ENCODE results near the gene ATP11C. TPM values are rescaled to one million over a fixed set of nuclear protein-coding genes. Genes with fewer than 3 reads are reported as not detected.
A peak's percentile ranks its signal among the peaks of the same experiment; 100 is the strongest.
"Not testable (repeated sequence)": the region's sequence is repeated elsewhere in the genome, so short reads cannot be mapped to it uniquely, and the experiment has no call there.

ATP11C gene
- total RNA-seq, 1 donor = 20.1 TPM

DNA sequence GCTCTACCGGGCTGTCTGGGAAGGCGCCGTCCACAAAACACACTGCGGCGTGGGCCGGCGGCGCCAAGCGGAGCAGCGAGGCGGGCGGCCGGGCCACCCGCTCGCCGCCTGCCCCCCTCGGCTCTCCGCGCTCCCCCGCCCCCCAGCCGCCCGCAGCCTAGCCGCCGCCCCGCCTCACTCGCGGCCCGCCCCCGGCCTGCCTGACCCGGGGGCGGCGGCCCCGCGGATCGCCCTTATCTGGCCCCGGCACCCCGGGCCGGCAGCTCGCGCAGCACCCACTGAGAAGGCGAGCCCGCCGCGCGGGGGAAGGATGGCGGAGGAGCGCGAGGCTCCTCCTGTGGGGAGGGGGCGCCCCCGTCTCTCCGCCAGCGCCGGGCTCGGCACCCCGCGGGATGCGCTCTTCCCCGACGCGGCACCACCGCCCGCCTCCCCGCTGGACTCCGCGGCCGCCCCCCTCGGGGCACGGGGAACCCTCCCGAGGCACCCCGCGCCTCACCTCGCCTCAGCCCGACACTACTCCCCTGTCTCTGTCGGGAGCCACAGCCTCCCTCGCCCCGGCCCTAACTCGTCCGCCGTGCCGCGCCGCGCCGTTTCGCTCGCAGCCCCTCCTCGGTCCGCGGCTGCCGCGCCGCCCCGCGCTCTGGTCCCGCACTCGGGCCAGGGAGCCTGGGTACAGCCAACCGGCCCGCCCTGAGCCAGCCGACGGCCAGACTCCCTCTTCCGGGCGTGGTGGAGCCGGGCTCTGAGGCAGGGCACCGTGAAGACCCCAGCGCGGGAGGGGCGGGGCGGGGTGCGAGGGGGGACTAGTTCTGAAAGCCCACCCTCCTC is 566 bp downstream of the ATP11C start:
- Histone ChIP-seq H3K4me1 (ENCODE audit: insufficient read depth, low read length) (peaks cover 16% of the 10 kb centered on the region), H3K4me3 (ENCODE audit: low read length) (peak overlapping the region; percentile 60), H3K27me3 (ENCODE audit: insufficient read depth, low read length) (no peaks in the 10 kb centered on the region), H3K9me3 (ENCODE audit: low read depth, low read length) (no peaks in the 10 kb centered on the region)

DNA sequence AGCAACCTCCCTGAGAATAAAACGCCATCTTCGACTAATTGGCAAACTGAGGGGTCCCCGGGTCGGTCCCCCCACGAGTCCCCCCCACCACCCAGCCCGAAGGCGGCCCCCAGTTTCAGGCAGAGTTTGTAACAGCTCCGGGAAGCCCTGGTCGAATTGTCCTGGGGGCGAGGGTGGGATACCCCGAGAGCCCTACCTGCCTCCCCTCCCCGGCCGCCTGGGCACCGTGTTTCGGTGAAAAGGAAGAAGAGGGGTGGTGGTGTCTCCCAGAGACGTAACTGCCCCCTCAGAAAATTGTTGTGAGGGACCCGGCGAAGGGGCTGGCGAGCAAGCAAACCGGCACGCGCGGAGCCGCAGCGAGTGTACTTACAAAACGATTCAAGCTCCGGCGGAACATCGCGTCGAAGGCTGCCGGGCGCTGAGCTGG is 1.2 kb downstream of the ATP11C start:
- H3K4me3 ChIP-seq (ENCODE audit: low read length) = peak overlapping the region; percentile 60
- no peaks in the 10 kb centered on the region for H3K27me3 ChIP-seq (ENCODE audit: insufficient read depth, low read length)
- no peaks in the 10 kb centered on the region for H3K9me3 ChIP-seq (ENCODE audit: low read depth, low read length)
- peaks cover 16% of the 10 kb centered on the region for H3K4me1 ChIP-seq (ENCODE audit: insufficient read depth, low read length)

DNA sequence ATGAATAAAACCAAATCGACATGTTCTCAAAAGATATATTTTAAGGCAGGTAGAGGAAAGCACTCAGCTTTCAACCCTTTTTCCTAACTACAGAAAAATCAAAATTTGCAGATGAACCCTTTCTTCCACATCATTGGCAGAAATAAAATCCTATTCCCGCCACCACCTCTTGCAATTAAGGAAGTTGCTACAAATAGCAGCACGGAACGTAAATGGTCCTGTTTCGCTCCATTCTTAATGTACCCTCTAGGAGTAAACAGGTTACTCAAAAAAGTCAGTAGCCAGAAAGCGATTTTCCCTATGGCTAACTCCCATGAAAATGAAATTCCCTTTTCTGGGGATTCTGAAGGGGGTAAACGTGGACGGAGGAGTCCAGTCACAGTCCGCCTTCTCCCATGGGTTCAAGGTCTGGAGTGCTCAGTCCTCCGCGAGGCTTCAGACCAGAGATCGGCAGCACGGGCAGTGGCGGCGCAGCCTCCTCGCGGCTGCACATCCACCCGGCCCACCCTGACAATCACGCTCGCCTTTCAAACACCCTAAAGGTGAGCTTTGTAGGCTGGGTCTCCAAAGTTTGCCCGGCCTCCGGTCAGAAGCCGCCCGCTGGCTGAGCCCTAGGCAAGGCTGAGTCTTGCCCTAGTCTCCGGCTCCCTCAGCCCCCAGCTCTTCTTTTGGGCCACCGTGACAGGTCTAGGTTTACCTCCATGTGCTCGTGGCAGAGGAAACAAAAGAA is 1.8 kb downstream of the ATP11C start:
- H3K9me3 ChIP-seq (ENCODE audit: low read depth, low read length) = no peaks in the 10 kb centered on the region

DNA sequence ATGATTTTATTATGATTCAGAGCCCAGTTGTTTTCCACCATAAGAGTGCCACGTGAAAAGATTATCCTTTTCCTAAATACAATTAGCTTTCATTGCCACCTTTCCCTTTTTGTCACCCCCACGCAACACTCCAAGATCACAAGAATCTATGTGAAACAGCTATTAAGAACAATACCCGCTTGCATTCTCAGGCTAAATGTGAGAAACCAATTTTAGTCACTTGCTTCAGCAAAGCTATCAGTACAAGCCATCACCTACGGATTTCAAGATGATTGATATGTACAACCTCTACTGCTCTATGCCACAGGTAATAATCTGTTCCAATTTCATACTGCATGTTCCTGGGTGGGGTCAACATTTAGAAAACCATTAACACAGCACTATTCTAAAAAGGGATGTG is 2.5 kb downstream of the ATP11C start:
- Histone ChIP-seq H3K27me3 (ENCODE audit: insufficient read depth, low read length) (no peaks in the 10 kb centered on the region), H3K9me3 (ENCODE audit: low read depth, low read length) (no peaks in the 10 kb centered on the region), H3K4me3 (ENCODE audit: low read length) (no peak overlapping the region), H3K4me1 (ENCODE audit: insufficient read depth, low read length) (peaks cover 16% of the 10 kb centered on the region)

More for the DNA sequence above, 1.8 kb downstream of the ATP11C start:
- Histone ChIP-seq H3K27me3 (ENCODE audit: insufficient read depth, low read length) (no peaks in the 10 kb centered on the region), H3K4me3 (ENCODE audit: low read length) (peak overlapping the region; percentile 60), H3K4me1 (ENCODE audit: insufficient read depth, low read length) (peaks cover 16% of the 10 kb centered on the region)

DNA sequence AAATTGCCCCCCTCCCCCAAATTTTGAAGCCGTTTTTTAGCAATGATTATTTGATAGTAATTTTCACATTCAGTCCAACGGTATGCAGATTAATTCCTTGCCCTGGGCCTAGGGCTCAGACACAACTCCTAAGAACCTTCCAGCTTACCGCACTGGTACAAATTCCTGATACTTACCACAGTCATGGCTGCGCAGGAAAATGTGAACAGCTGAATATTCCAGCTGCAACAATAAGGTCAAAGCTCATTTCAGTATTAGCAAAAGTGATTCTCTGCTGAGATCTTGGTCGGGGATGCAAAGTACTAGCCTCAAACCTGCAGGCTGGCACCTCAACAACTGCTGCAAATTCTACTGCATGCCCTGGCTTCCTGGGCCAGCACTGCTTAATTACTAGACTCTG is 3.0 kb downstream of the ATP11C start:
- H3K27me3 ChIP-seq (ENCODE audit: insufficient read depth, low read length) = no peaks in the 10 kb centered on the region
- H3K4me3 ChIP-seq (ENCODE audit: low read length) = no peak overlapping the region
- peaks cover 16% of the 10 kb centered on the region for H3K4me1 ChIP-seq (ENCODE audit: insufficient read depth, low read length)
- H3K9me3 ChIP-seq (ENCODE audit: low read depth, low read length) = no peaks in the 10 kb centered on the region

DNA sequence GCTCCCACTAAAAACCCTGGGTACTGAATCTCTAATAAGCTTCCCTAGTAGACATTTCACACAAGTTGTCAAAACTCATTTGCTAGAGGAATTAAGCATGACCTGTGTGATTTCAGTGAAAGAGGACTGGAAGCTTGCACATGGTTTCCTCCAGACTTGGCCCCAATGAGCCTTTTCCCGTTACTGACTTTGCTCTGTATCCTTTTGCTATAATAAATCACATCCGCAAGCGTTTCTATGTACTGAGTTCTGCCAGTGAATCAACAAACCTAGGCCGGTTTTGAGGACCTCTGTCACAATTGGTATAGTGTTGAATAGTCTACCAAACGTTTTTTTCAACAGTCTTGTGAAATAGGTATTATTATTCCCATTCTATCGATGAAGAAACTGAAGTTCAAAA is 8.2 kb downstream of the ATP11C start:
- peaks cover 7% of the 10 kb centered on the region for H3K4me1 ChIP-seq (ENCODE audit: insufficient read depth, low read length)
- H3K4me3 ChIP-seq (ENCODE audit: low read length) = no peak overlapping the region
- H3K9me3 ChIP-seq (ENCODE audit: low read depth, low read length) = no peaks in the 10 kb centered on the region
- H3K27me3 ChIP-seq (ENCODE audit: insufficient read depth, low read length) = no peaks in the 10 kb centered on the region

DNA sequence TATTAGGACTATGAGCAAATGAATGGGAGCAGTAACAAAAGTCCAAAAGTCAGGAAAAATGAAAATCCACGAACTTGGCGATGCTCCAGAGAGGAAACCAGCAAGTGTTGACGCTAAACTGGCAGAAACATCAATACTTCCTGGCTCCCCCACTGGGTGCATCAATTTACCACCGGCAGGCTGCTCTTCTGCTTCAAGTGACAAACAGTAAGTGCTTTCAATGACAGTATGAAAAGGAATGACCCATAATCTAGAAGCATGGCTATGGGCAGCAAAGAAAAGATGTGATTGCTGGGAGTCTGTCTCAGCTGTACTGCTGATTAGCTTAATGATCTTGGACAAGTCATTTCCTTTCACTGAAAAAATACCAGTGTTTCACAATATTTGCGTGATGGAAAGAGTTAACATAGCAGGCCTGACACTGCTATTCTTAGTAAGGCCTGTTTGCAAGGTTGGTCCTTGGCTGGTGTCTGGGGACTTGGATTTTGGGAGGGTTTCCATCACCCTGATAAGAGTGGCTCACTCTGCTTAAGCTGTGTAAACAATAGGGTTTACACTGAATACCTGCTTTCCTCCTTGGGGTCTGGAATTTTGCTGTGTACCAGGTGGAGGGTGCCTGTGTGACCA is 8.7 kb downstream of the ATP11C start:
- Histone ChIP-seq H3K4me1 (ENCODE audit: insufficient read depth, low read length) (peaks cover 7% of the 10 kb centered on the region), H3K9me3 (ENCODE audit: low read depth, low read length) (no peaks in the 10 kb centered on the region), H3K4me3 (ENCODE audit: low read length) (no peak overlapping the region), H3K27me3 (ENCODE audit: insufficient read depth, low read length) (no peaks in the 10 kb centered on the region)

DNA sequence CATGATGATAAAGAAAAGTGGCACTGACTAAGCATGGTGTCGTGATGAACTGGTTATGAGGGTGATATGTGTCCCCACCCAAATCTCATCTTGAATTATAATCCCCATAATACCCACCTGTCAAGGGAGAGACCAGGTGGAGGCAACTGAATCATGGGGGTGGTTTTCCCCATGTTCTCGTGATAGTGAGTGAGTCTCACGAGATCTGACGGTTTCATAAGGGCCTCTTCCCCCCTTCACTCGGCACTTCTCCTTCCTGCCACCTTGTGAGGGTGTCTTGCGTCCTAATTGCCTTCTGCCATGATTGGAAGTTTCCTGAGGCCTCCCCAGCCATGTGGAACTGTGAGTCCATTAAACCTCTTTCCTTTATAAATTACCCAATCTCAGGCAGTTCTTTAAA is 11.7 kb downstream of the ATP11C start:
- H3K9me3 ChIP-seq (ENCODE audit: low read depth, low read length); H3K4me3 ChIP-seq (ENCODE audit: low read length); H3K27me3 ChIP-seq (ENCODE audit: insufficient read depth, low read length); H3K4me1 ChIP-seq (ENCODE audit: insufficient read depth, low read length): not testable (repeated sequence)

DNA sequence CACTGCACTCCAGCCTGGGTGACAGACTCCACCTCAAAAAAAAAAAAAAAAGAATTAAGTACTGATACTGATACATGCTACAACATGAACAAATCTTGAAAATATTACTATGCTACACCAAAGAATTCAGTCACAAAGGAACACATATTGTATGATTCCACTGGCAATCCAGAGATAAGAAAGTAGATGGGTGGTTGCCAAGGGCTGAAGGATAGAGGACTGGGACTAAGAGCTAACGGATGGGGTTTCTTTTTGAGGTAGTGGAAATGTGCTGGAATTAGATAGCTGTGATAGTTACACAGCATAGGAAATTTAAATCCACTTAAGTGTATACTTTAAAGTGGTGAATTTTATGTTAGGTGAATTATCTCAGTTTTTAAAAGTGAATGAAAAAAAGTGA is 12.5 kb downstream of the ATP11C start:
- H3K4me3 ChIP-seq (ENCODE audit: low read length) = no peak overlapping the region
- H3K27me3 ChIP-seq (ENCODE audit: insufficient read depth, low read length) = no peaks in the 10 kb centered on the region
- H3K9me3 ChIP-seq (ENCODE audit: low read depth, low read length) = no peaks in the 10 kb centered on the region
- peaks cover 7% of the 10 kb centered on the region for H3K4me1 ChIP-seq (ENCODE audit: insufficient read depth, low read length)

DNA sequence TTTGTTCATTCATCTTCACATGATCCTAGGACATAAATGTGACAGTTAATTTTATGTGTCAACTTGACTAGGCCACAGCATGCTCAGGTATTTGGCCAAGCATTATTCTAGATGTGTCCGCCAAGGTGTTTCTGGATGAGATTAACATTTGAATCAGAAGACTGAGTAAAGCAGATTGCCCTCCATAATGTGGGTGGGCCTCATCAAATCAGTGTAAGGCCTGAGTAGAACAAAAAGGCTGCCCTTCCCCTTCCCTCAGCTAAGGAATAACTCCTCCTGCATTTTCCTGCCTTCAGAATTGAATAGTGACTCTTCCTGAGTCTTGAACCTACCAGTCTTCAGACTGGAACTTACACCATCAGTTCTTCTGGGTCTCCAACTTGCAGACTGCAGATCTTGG is 18.4 kb downstream of the ATP11C start:
- Histone ChIP-seq H3K4me3 (ENCODE audit: low read length) (no peak overlapping the region), H3K4me1 (ENCODE audit: insufficient read depth, low read length) (peaks cover 7% of the 10 kb centered on the region), H3K27me3 (ENCODE audit: insufficient read depth, low read length) (no peaks in the 10 kb centered on the region), H3K9me3 (ENCODE audit: low read depth, low read length) (no peaks in the 10 kb centered on the region)

DNA sequence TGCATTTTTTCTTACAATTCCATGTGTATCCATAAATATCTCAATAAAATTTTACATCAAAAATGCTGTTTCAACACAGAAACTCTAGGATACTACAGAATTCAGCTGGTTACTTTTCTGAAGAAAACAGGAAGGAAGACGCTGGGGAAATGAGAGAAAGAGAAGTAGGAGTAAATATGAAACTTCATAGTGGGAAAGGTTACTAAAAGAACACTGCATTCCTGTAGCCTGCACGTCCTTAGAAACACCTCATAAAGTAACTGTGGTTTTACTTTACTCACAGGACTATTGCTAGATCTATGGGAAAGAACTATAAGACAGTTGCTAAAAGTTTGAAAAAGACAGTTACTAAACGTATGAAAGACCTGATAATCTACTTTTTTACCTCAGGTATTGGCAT is 23.1 kb downstream of the ATP11C start:
- H3K4me3 ChIP-seq (ENCODE audit: low read length) = no peak overlapping the region
- no peaks in the 10 kb centered on the region for H3K9me3 ChIP-seq (ENCODE audit: low read depth, low read length)
- no peaks in the 10 kb centered on the region for H3K27me3 ChIP-seq (ENCODE audit: insufficient read depth, low read length)
- H3K4me1 ChIP-seq (ENCODE audit: insufficient read depth, low read length) = peaks cover 14% of the 10 kb centered on the region

DNA sequence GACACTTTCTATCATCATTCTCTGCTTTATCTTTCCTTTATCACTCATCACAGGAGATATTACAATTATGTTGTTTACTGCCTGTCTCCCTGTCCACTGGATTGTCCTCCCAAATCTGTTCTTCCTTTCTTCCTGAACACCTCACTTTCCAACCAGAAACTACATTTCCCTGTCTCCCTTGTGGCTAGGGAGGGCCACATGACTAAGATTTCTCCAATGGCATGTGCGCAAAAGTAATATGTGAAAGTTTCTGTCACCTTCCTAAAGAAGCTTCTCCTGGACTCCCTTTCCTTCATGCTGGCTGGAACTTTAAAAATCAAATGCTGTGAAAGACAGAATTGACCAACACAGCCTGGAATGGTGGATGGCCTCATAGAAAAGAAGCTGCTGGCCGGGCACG is 25.8 kb downstream of the ATP11C start:
- no peaks in the 10 kb centered on the region for H3K27me3 ChIP-seq (ENCODE audit: insufficient read depth, low read length)
- no peaks in the 10 kb centered on the region for H3K9me3 ChIP-seq (ENCODE audit: low read depth, low read length)
- no peak overlapping the region for H3K4me3 ChIP-seq (ENCODE audit: low read length)
- H3K4me1 ChIP-seq (ENCODE audit: insufficient read depth, low read length) = peaks cover 14% of the 10 kb centered on the region

DNA sequence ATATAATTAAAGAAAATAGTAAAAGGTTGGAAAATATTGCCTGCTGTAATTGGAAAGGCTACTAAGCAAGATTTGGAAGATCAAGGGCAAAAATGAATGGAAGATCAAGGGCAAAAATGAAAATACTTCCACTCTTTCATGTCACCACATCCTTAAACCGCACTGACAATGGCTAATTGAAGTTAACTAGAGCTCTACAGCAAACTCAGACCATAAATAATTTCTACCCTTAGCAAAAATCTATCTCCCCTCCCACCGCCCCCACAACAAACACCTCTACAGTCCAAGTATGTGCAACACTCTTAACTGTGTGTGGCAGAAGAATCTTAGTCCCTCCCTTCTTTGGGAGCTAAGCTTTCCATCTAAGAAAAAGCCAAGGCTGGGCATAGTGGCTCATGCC is 27.1 kb downstream of the ATP11C start:
- no peaks in the 10 kb centered on the region for H3K27me3 ChIP-seq (ENCODE audit: insufficient read depth, low read length)
- no peaks in the 10 kb centered on the region for H3K9me3 ChIP-seq (ENCODE audit: low read depth, low read length)
- H3K4me1 ChIP-seq (ENCODE audit: insufficient read depth, low read length) = peaks cover 14% of the 10 kb centered on the region
- no peak overlapping the region for H3K4me3 ChIP-seq (ENCODE audit: low read length)

DNA sequence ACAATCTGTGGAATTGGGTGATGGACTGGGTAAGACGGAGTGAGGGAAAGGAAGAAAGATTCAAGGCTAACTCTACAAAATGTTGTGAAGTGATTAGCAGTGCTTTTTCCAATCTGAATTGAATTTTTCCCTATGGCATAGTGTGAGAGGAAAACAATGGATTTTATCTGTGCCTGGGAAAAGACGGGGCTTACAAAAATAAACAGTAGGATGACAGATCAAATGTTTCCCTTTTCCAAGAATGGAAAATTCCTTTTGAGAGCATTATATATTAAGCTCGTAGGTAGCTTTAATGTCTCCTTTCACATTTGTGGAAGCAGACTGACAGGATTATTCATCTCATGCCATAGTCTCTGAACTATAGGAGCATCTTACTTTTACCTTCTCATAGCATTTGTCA is 27.8 kb downstream of the ATP11C start:
- H3K4me1 ChIP-seq (ENCODE audit: insufficient read depth, low read length) = peaks cover 13% of the 10 kb centered on the region
- no peaks in the 10 kb centered on the region for H3K27me3 ChIP-seq (ENCODE audit: insufficient read depth, low read length)
- no peak overlapping the region for H3K4me3 ChIP-seq (ENCODE audit: low read length)
- H3K9me3 ChIP-seq (ENCODE audit: low read depth, low read length) = no peaks in the 10 kb centered on the region

DNA sequence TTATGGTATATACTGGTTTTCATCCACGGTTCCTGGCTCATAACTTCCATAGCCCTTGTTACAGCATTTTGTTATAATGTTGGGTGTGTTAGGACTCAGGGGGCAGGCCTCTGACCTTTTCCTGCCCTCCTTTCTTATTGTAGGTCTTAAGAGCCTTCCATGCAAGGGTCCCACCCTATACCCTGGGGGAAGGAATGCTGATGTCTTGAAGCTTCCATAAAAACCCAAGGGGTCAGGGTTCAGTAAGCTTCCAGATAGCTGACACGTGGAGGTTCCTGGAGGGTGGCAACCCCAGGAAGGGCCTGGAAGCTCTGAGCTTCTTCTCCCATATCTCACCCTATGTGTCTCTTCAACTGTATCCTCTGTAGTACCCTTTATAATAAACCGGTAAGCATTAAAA is 29.6 kb downstream of the ATP11C start:
- H3K27me3 ChIP-seq (ENCODE audit: insufficient read depth, low read length) = no peaks in the 10 kb centered on the region
- no peak overlapping the region for H3K4me3 ChIP-seq (ENCODE audit: low read length)
- H3K9me3 ChIP-seq (ENCODE audit: low read depth, low read length) = no peaks in the 10 kb centered on the region
- H3K4me1 ChIP-seq (ENCODE audit: insufficient read depth, low read length) = no peaks in the 10 kb centered on the region
